Ishikawa (cell line): ENCODE data around the gene SEMA6A.

Source experiments
- CEBPB ChIP-seq: IDR thresholded peaks from 2 replicates; pipeline ENCODE4 v1.6.1; 2012
- EP300 ChIP-seq: IDR thresholded peaks from 2 replicates; pipeline ENCODE4 v1.6.1; 2012; ENCODE audit warnings: borderline replicate concordance
- NFIC ChIP-seq: IDR thresholded peaks from 2 replicates; pipeline ENCODE4 v1.6.1; 2012
- RAD21 ChIP-seq: IDR thresholded peaks from 2 replicates; pipeline ENCODE4 v1.6.1; 2012; ENCODE audit warnings: low read depth
- REST ChIP-seq: IDR thresholded peaks from 2 replicates; pipeline ENCODE4 v1.6.1; 2012; ENCODE audit warnings: low read depth, mild to moderate bottlenecking
- TAF1 ChIP-seq: IDR thresholded peaks from 2 replicates; pipeline ENCODE4 v1.6.1; 2012; ENCODE audit warnings: low read depth, mild to moderate bottlenecking
- TEAD4 ChIP-seq: IDR thresholded peaks from 2 replicates; pipeline ENCODE4 v1.6.1; 2012
- USF1 ChIP-seq: IDR thresholded peaks from 2 replicates; pipeline ENCODE4 v1.6.1; 2012
- YY1 ChIP-seq: IDR thresholded peaks from 2 replicates; pipeline ENCODE4 v1.6.1; 2012; ENCODE audit warnings: low read depth

- no peak for TF ChIP-seq EP300
- no peak for TF ChIP-seq TEAD4
- TF ChIP-seq RAD21 = no peak
- TF ChIP-seq TAF1 = no peak
- TF ChIP-seq REST = no peak
- TF ChIP-seq NFIC = no peak
- no peak for TF ChIP-seq USF1
- no peak for TF ChIP-seq YY1
- TF ChIP-seq CEBPB = no peak
Measured at GRCh38 chr5:116415989-116416388, 158.6 kb downstream of the SEMA6A start.
